Measurements from ENCODE around the gene PHACTR1. TPM values are rescaled to one million over a fixed set of nuclear protein-coding genes. Genes with fewer than 3 reads are reported as not detected.

PHACTR1 gene
- total RNA-seq, 1 donor, result 0.43 TPM

- H3K4me3 ChIP-seq (ENCODE audit: low read depth, low read length), result no peak overlapping the region
- no peak for DNase-seq (ENCODE audit: low read depth)
- TF ChIP-seq CTCF (IDR thresholded peaks at IDR 0.05; ENCODE audit: insufficient read depth, low read depth, low read length), result no peak
Measured at GRCh38 chr6:13233106-13233505, 516.5 kb downstream of the PHACTR1 start.

GRCh38 chr6:13234130-13234529, 517.6 kb downstream of the PHACTR1 start:
- no peak for DNase-seq (ENCODE audit: low read depth)
- no peak for TF ChIP-seq CTCF (IDR thresholded peaks at IDR 0.05; ENCODE audit: insufficient read depth, low read depth, low read length)
- no peak overlapping the region for H3K4me3 ChIP-seq (ENCODE audit: low read depth, low read length)

- DNase-seq (ENCODE audit: low read depth), result no peak
- no peak for TF ChIP-seq CTCF (IDR thresholded peaks at IDR 0.05; ENCODE audit: insufficient read depth, low read depth, low read length)
- no peak overlapping the region for H3K4me3 ChIP-seq (ENCODE audit: low read depth, low read length)
Measured at GRCh38 chr6:13235339-13235738, 518.8 kb downstream of the PHACTR1 start.

DNA sequence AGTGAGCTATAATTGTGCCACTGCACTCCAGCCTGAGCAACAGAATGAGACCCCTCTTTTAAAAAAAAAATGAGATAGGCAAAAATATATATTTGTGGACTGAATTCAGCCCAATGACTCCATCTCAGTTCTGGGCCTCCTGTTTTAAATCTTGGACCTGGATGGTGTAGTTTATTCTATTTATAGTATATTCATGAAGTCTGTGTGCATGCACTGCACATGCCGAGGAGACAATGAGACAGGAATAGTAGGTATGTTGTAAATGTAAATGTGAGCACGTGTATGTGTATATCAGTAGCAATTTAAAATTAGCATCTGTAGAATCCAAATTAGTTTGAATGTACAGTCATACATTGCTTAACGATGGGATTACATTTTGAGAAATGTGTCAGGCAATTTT, 520.8 kb downstream of the PHACTR1 start:
- no peak overlapping the region for H3K4me3 ChIP-seq (ENCODE audit: low read depth, low read length)
- TF ChIP-seq CTCF (IDR thresholded peaks at IDR 0.05; ENCODE audit: insufficient read depth, low read depth, low read length), result no peak
- DNase-seq (ENCODE audit: low read depth), result no peak

DNA sequence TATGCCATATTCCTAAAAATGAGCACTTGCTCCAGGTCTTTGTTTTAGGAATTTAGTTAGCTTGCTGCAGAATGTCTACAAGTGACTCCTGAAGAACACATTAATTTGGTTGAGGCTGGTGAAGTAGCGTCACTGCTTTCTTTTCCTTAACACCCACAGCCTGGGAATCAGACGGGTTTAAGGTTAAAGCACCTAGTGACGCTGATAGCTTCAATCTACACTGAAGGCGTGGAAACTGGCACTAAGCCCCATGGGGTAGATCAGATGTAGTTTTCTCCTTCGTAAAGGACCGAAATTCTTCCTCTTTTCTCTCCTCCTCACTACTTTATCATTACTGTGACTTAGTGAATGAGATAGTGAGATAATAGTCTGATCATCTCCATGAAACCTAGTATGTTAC, 521.5 kb downstream of the PHACTR1 start:
- DNase-seq (ENCODE audit: low read depth), result no peak
- H3K4me3 ChIP-seq (ENCODE audit: low read depth, low read length), result no peak overlapping the region
- no peak for TF ChIP-seq CTCF (IDR thresholded peaks at IDR 0.05; ENCODE audit: insufficient read depth, low read depth, low read length)

DNA sequence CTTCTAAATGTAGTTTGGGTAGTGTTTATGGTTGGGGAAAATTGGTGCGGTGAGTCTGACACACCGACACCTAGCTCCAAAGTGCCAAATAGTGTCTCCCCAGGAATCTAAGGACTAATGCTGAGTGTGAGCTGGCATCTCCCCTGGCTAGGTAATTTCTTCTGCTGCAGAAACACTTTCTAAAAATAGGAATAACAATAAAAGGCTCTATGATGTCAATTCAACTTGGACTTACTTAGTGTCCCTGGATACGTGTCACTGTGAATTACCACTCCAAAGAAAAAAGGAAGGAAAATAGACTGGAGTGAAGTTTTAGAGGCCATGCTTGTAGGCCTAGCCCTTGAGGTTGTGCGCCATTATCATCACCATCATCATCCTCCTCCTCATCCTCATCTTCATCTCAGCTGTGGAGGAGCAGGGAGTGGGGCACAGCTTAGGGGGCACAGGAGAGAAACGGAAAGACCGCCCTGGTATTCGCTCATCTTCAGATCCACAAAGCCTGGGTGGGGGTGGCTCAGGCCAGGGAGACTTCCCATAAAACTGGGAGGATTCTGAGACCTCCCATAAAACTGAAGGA, 522.2 kb downstream of the PHACTR1 start:
- DNase-seq (ENCODE audit: low read depth), result no peak
- TF ChIP-seq CTCF (IDR thresholded peaks at IDR 0.05; ENCODE audit: insufficient read depth, low read depth, low read length), result no peak
- no peak overlapping the region for H3K4me3 ChIP-seq (ENCODE audit: low read depth, low read length)
